Rectal smooth muscle tissue (tissue), 1 donor: ENCODE results near the gene NTRK2.

Experiments
- H3K27ac ChIP-seq: one replicate; pipeline ENCODE4 v1.7.0; 2013; ENCODE audit warnings: low read depth, low read length, inconsistent platforms
- H3K27me3 ChIP-seq: one replicate; pipeline ENCODE4 v1.7.0; 2013; ENCODE audit warnings: low read length; ENCODE audit not compliant: control insufficient read depth, insufficient read depth
- H3K36me3 ChIP-seq: one replicate; pipeline ENCODE4 v1.7.0; 2013; ENCODE audit warnings: low read length; ENCODE audit not compliant: control insufficient read depth, insufficient read depth
- H3K4me1 ChIP-seq: one replicate; pipeline ENCODE4 v1.7.0; 2013; ENCODE audit warnings: low read length; ENCODE audit not compliant: control insufficient read depth, insufficient read depth
- H3K4me3 ChIP-seq: one replicate; pipeline ENCODE4 v1.7.0; 2013; ENCODE audit warnings: low read length
- H3K9ac ChIP-seq: one replicate; pipeline ENCODE4 v1.7.0; 2013; ENCODE audit warnings: low read length

Gene NTRK2

GRCh38 chr9:84668196-84669012 lies 1.1 kb upstream of the NTRK2 start:
- peak overlapping the region; percentile 62 for H3K4me3 ChIP-seq

GRCh38 chr9:84669013-84669287 lies 579 bp upstream of the NTRK2 start:
- H3K36me3 ChIP-seq = no peaks in the 10 kb centered on the region
- H3K9ac ChIP-seq = no peak overlapping the region
- H3K27me3 ChIP-seq = peaks cover 10% of the 10 kb centered on the region
- peaks cover 2% of the 10 kb centered on the region for H3K4me1 ChIP-seq
- no peak overlapping the region for H3K27ac ChIP-seq
- peak overlapping the region; percentile 62 for H3K4me3 ChIP-seq

More at GRCh38 chr9:84668196-84669012, 1.1 kb upstream of the NTRK2 start:
- H3K9ac ChIP-seq = no peak overlapping the region
- H3K27ac ChIP-seq = no peak overlapping the region
- H3K4me1 ChIP-seq = peaks cover 2% of the 10 kb centered on the region
- H3K36me3 ChIP-seq = no peaks in the 10 kb centered on the region
- peaks cover 10% of the 10 kb centered on the region for H3K27me3 ChIP-seq

GRCh38 chr9:84670138-84671041 lies 861 bp downstream of the NTRK2 start:
- Histone ChIP-seq H3K36me3 (no peaks in the 10 kb centered on the region), H3K4me1 (peaks cover 2% of the 10 kb centered on the region), H3K27ac (no peak overlapping the region), H3K9ac (no peak overlapping the region), H3K4me3 (peak overlapping the region; percentile 62), H3K27me3 (peaks cover 10% of the 10 kb centered on the region)

GRCh38 chr9:84671586-84672521 lies 2.3 kb downstream of the NTRK2 start:
- peak overlapping the region; percentile 11 for H3K4me3 ChIP-seq
- no peak overlapping the region for H3K9ac ChIP-seq
- H3K27ac ChIP-seq = no peak overlapping the region
- H3K36me3 ChIP-seq = no peaks in the 10 kb centered on the region
- peaks cover 8% of the 10 kb centered on the region for H3K27me3 ChIP-seq
- peaks cover 2% of the 10 kb centered on the region for H3K4me1 ChIP-seq

GRCh38 chr9:84673806-84674205 lies 4.3 kb downstream of the NTRK2 start:
- H3K9ac ChIP-seq = no peak overlapping the region
- no peaks in the 10 kb centered on the region for H3K36me3 ChIP-seq
- H3K27ac ChIP-seq = no peak overlapping the region
- H3K27me3 ChIP-seq = peaks cover 8% of the 10 kb centered on the region
- H3K4me3 ChIP-seq = no peak overlapping the region
- peaks cover 2% of the 10 kb centered on the region for H3K4me1 ChIP-seq

- Histone ChIP-seq H3K4me1 (no peaks in the 10 kb centered on the region), H3K27ac (no peak overlapping the region), H3K4me3 (no peak overlapping the region), H3K27me3 (no peaks in the 10 kb centered on the region), H3K9ac (no peak overlapping the region), H3K36me3 (no peaks in the 10 kb centered on the region)
Observed at GRCh38 chr9:84677080-84677479, 7.6 kb downstream of the NTRK2 start.

- Histone ChIP-seq H3K36me3 (no peaks in the 10 kb centered on the region), H3K4me3 (no peak overlapping the region), H3K4me1 (no peaks in the 10 kb centered on the region), H3K27ac (no peak overlapping the region), H3K9ac (no peak overlapping the region), H3K27me3 (no peaks in the 10 kb centered on the region)
Observed at GRCh38 chr9:84679571-84679970, 10.0 kb downstream of the NTRK2 start.

GRCh38 chr9:84681516-84682285 lies 12.2 kb downstream of the NTRK2 start:
- no peaks in the 10 kb centered on the region for H3K4me1 ChIP-seq
- H3K27ac ChIP-seq = no peak overlapping the region
- no peaks in the 10 kb centered on the region for H3K36me3 ChIP-seq
- H3K4me3 ChIP-seq = no peak overlapping the region
- no peak overlapping the region for H3K9ac ChIP-seq
- no peaks in the 10 kb centered on the region for H3K27me3 ChIP-seq

- Histone ChIP-seq H3K27me3 (no peaks in the 10 kb centered on the region), H3K9ac (no peak overlapping the region)
Observed at GRCh38 chr9:84686068-84686467, 16.5 kb downstream of the NTRK2 start.

GRCh38 chr9:84688956-84689355 lies 19.4 kb downstream of the NTRK2 start:
- Histone ChIP-seq H3K9ac (no peak overlapping the region), H3K4me3 (no peak overlapping the region), H3K36me3 (no peaks in the 10 kb centered on the region), H3K27ac (no peak overlapping the region), H3K27me3 (no peaks in the 10 kb centered on the region), H3K4me1 (no peaks in the 10 kb centered on the region)

More at GRCh38 chr9:84686068-84686467, 16.5 kb downstream of the NTRK2 start:
- Histone ChIP-seq H3K27ac (no peak overlapping the region), H3K4me3 (no peak overlapping the region), H3K4me1 (no peaks in the 10 kb centered on the region), H3K36me3 (no peaks in the 10 kb centered on the region)

- no peak overlapping the region for H3K4me3 ChIP-seq
- H3K9ac ChIP-seq = no peak overlapping the region
- H3K4me1 ChIP-seq = no peaks in the 10 kb centered on the region
- no peak overlapping the region for H3K27ac ChIP-seq
- H3K27me3 ChIP-seq = no peaks in the 10 kb centered on the region
- H3K36me3 ChIP-seq = no peaks in the 10 kb centered on the region
Observed at GRCh38 chr9:84691634-84692033, 22.1 kb downstream of the NTRK2 start.
